H54 (cell line): ENCODE measurements around the gene CSNK1G1.

Experiments used
- DNase-seq: peaks from one replicate; pipeline ENCODE4 v3.0.0; 2011; ENCODE audit warnings: low spot score, mixed read lengths; ENCODE audit not compliant: insufficient read length
- FAIRE-seq: peaks from 3 replicates; lab custom pipeline; 2011; peaks lifted over from hg19 to GRCh38; lab: Jason Lieb, UNC
- POLR2A ChIP-seq: IDR thresholded peaks from 2 replicates; pipeline ENCODE4 v1.6.1; 2011; ENCODE audit warnings: low read depth, mild to moderate bottlenecking, low read length

The CSNK1G1 gene

DNA sequence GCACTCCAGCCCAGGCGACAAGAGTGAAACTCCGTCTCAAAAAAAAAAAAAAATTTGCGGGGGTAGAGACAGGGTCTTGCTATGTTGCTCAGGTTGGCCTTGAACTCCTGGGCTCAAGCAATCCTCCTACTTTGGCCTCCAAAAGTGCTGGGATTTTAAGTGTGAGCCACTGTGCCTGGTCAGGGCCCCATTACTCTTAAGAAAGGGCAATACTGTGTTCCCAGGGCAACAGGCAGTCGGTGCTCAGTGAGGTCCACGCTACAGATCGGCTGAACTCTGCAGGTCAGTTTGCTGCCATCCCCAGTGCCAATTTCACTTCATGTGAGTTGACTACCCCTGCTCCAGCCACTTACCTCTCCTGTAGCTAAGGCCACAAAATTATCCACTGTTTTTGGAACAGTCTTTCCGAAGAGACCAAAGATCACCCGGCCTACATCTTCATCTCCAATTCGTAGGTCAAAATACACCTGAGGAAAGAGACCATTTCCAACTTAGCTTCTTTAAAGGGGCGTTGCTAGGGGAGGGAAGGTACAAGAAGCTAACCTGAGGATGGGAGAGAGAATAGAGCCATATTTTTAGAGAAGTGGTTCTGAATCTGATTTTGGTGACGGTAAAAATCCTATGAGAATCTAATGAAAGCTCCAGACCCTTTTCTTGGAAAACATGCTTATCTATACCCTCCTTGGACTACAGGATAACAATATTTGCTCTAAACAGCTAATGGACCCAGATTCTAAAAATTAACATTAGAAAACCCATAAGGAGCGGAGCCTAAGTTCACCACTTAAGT, 194.1 kb downstream of the CSNK1G1 start:
- no peak for FAIRE-seq
- no peak for TF ChIP-seq POLR2A
- no peak for DNase-seq

GRCh38 chr15:64158363-64159134, 197.4 kb downstream of the CSNK1G1 start:
- no peak for FAIRE-seq
- no peak for TF ChIP-seq POLR2A
- DNase-seq = no peak

- no peak for DNase-seq
- FAIRE-seq = no peak
- TF ChIP-seq POLR2A = no peak
Measured at GRCh38 chr15:64157599-64158125, 198.3 kb downstream of the CSNK1G1 start.

DNA sequence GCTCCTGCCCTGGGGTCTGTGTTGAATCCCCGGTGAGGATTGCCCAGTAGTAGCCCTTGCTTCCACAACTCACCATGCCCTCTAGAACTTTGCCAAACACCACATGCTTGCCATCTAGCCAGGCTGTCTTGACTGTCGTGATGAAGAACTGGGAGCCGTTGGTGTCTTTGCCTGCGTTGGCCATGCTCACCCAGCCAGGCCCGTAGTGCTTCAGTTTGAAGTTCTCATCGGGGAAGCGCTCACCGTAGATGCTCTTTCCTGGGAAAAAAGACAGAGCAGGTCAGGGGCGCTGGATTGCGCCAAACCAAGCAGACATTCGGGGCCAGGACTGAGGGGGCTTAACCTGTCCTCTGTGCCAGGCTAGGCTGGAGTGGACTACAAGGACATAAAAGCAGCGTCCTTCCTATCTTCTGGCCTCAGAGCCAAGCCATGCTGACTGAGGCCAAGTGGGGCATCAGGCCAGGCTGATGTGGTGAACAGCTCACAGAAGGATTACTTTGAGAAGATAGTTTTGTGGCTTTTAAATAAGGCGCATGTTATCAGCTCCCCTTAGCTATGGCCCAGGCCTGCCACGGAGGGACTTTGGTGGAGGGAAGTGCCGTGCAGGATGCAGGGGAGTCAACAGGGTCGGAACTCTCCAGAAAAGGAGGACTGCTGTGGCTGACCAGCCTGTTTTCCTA, 199.2 kb downstream of the CSNK1G1 start:
- DNase-seq (no peak), FAIRE-seq (no peak)
- no peak for TF ChIP-seq POLR2A

DNA sequence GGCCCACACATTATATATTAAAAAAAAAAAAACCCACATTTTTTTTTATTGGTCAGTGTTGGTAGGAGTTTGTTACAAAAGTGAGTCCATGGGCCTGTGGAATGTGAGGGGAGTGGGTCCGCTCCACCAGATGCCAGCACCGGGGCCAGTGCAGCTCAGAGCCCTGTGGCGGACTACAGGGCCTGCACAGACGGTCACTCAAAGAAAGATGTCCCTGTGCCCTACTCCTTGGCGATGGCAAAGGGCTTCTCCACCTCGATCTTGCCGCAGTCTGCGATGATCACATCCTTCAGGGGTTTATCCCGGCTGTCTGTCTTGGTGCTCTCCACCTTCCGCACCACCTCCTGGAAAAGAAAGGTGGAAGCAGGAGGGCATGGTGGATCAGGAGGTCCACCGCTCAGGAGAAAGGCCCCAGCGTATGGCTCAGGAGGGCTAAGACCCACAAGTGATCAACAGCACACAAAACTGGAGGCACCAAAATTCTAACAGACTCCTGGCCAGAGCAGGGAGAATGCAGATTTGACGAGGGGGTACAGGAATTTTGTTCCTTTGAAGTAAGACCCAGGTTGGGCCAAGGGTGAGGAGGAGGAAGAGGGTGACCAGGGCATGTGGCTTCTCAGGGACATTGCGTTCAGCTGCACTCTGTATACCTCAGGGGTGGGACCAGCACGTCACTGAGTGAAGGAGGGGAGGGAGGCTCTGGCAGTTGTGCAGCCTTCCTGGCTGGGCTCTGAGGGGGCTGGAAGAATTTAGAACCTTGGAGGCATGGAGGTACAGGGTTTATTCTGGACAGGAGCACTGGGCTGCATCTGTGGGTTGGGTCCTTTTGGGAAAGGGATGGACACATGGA, 199.9 kb downstream of the CSNK1G1 start:
- FAIRE-seq (no peak), DNase-seq (no peak)
- TF ChIP-seq POLR2A = no peak

DNA sequence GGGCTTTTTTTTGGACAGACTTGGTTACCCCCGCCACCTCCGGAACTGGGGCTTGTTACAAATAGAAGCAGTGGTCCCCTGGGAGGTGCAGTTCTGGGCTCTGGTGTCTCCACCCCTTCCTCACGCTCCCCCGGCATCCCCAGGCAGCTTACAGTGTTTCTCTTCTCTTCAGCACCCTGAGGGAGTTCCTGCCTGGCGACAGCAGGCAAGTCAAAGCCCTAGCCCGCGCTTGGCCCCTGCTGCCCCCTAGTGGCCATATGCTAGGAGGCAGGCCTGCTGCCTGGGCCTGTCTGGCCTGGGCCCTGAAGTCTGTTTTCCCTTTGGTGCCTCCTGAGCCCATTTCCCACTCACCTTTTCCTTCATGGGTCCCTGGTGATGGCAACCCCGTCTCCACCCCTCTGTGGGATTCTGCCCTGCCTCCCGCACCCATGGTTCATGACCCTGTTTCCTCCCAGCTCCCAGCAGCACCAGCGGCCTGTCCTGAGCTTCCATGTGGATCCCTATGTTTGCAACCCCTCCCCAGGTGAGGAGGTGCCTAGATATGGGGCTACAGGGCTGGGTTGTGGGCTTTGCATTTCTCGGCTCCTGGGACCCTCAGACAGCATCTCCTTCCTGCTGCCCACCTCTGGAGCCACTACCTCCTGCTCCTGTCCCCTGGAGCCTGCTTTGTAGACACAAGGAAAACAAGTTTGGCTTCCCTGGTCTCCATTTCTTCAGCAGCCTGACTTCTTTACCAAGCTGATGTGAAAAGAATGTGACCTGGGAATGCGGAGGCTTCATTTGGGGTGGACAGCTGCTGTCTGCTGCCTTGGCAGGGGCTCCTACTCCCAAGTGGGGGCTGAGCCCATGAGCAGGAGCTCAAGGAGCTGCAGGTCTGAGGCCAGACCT, 202.2 kb downstream of the CSNK1G1 start:
- TF ChIP-seq POLR2A = peak; percentile 32
- no peak for FAIRE-seq
- DNase-seq = peak; percentile 95

- DNase-seq (no peak), FAIRE-seq (no peak)
- TF ChIP-seq POLR2A = no peak
Measured at GRCh38 chr15:64152507-64153387, 203.2 kb downstream of the CSNK1G1 start.

DNA sequence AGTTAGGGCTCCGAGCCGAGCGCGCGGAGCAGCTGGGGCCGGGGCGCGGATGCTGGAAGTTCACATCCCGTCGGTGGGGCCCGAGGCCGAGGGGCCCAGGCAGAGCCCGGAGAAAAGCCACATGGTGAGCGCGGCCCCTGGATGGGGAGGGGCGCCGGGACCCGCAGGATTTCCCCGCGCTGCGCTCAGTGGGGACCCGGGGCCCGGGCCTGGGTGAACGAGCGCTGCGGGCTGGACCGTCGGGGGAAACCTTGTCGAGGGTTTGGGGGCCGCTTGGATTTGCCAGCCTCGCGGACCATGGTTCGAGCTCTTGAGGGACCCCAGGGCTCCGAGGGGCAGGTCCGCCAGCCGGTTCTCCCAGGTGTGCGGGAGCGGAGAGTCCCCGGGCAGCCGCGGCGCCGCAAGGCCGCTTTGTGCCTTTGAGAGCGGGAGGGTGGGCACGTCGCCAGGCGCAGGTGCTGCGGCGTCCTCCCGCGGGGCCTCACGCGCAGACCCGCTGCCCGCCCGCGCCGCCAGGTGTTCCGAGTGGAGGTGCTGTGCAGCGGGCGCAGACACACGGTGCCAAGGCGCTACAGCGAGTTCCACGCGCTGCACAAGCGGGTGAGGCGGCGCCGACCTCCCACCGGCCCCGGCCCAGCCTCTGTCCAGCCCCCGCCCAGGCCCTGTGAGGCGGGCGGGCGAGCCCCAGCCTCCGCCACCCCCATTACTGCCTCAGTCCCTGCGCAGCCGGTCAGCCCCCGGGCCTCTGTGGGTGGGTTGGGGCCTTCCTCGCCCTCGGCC, 204.1 kb downstream of the CSNK1G1 start, which contains the start of gene SNX22:
Gene SNX22, plus strand, starts transcription at position 5 of the 780 bp plus-strand sequence. Its CDS starts 45 bp downstream, at position 50.
- DNase-seq (no peak), FAIRE-seq (no peak)
- no peak for TF ChIP-seq POLR2A

DNA sequence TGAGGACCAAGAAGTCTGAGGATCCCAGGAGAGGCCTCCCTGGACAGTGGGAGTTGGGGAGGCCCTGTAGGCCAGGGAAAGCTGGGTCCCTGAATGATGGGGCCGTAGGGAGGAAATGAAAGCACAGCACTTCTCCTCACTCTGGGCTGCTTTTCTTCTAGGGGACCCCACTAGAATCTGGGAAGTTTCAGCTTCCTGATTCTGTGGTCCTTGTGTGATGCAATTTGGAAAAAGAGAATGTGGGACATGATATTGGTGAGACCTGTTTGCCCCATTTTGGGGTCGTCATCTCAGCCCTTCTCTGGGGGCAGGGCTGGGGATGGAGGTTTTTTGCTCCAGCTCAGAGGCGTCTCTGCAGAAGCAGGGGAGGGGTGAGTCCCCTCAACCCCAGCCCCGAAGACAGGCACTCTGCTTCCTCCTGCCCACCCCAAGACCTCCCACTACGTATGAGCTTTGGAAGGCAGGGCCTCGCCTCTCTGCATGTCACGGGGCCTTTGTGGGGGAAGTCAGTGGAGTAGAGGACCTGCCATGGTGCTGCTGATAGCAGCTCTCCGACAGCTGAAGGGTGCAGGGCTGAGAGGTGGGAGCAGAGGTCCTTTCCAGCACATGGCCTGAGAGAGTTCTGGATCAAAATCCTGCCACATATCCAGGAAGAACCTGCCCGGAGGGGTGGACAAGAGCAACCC, 205.9 kb downstream of the CSNK1G1 start:
- no peak for DNase-seq
- TF ChIP-seq POLR2A = no peak

GRCh38 chr15:64149424-64149823, 206.5 kb downstream of the CSNK1G1 start:
- DNase-seq (no peak), FAIRE-seq (no peak)
- no peak for TF ChIP-seq POLR2A

More for the DNA sequence above, 205.9 kb downstream of the CSNK1G1 start:
- no peak for FAIRE-seq
